Ishikawa (cell line): Measurements from ENCODE around the gene AKTIP.

Experiments
- CEBPB ChIP-seq: IDR thresholded peaks from 2 replicates; pipeline ENCODE4 v1.6.1; 2012
- NFIC ChIP-seq: IDR thresholded peaks from 2 replicates; pipeline ENCODE4 v1.6.1; 2012
- RAD21 ChIP-seq: IDR thresholded peaks from 2 replicates; pipeline ENCODE4 v1.6.1; 2012; ENCODE audit warnings: low read depth
- TCF12 ChIP-seq: IDR thresholded peaks from 2 replicates; pipeline ENCODE4 v1.6.1; 2012; ENCODE audit warnings: low read depth
- TF ChIP-seq, protein P1 (sequence below): IDR thresholded peaks from 2 replicates; pipeline ENCODE4 v1.6.1; 2012; ENCODE audit warnings: low read depth, mild to moderate bottlenecking
- TF ChIP-seq, protein P2 (sequence below): IDR thresholded peaks from 2 replicates; pipeline ENCODE4 v1.6.1; 2012

DNA sequence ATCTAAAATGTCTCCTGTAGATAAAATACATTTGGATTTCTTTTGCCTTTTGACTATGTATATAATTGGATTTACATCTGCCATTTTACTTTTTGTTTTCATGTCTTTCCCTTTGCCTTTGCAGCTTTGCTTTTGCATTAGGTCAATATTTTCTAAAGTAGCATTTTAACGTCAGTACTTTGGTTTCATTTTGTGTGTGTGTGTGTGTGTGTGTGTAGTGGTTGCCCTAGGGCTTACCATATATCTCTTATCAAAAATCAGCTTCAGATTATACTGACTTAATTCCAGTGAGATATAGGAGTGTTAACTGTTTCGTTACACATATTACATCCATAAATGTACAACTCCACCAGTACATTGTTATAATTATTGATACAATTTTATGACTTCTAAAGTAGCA lies 26.1 kb downstream of the AKTIP start:
- TF ChIP-seq, protein P1, sequence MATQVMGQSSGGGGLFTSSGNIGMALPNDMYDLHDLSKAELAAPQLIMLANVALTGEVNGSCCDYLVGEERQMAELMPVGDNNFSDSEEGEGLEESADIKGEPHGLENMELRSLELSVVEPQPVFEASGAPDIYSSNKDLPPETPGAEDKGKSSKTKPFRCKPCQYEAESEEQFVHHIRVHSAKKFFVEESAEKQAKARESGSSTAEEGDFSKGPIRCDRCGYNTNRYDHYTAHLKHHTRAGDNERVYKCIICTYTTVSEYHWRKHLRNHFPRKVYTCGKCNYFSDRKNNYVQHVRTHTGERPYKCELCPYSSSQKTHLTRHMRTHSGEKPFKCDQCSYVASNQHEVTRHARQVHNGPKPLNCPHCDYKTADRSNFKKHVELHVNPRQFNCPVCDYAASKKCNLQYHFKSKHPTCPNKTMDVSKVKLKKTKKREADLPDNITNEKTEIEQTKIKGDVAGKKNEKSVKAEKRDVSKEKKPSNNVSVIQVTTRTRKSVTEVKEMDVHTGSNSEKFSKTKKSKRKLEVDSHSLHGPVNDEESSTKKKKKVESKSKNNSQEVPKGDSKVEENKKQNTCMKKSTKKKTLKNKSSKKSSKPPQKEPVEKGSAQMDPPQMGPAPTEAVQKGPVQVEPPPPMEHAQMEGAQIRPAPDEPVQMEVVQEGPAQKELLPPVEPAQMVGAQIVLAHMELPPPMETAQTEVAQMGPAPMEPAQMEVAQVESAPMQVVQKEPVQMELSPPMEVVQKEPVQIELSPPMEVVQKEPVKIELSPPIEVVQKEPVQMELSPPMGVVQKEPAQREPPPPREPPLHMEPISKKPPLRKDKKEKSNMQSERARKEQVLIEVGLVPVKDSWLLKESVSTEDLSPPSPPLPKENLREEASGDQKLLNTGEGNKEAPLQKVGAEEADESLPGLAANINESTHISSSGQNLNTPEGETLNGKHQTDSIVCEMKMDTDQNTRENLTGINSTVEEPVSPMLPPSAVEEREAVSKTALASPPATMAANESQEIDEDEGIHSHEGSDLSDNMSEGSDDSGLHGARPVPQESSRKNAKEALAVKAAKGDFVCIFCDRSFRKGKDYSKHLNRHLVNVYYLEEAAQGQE, result no peak
- no peak for TF ChIP-seq CEBPB
- no peak for TF ChIP-seq NFIC
- no peak for TF ChIP-seq RAD21
- no peak for TF ChIP-seq TCF12
- TF ChIP-seq, protein P2, sequence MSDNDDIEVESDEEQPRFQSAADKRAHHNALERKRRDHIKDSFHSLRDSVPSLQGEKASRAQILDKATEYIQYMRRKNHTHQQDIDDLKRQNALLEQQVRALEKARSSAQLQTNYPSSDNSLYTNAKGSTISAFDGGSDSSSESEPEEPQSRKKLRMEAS, result no peak
